ENCODE data around the gene CDA. TPM values are rescaled to one million over a fixed set of nuclear protein-coding genes. Genes with fewer than 3 reads are reported as not detected.

CDA gene
- total RNA-seq, 1 experiment from 2014 or later = 6.5 TPM

DNA sequence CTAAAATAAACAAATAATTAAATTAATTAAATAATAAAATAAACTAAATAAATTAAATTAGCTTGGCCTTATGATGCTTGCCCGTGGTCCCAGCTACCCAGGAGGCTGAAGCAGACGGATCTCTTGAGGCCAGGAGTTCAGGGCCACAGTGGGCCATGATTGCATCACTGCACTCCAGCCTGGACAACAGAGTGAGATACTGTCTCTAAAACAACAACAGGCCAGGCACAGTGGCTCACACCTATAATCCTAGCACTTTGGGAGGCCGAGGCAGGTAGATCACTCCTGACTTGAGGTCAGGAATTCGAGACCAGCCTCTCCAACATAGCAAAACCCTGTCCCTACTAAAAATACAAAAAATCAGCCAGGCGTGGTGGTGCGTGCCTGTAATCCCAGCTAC is 32.1 kb downstream of the CDA start:
- H3K23ac ChIP-seq (ENCODE audit: insufficient read length, low read depth, low read length) = no peak overlapping the region
- no peaks in the 10 kb centered on the region for H3K9me3 ChIP-seq (ENCODE audit: control insufficient read depth, low read depth, low read length)
- H2AK5ac ChIP-seq (ENCODE audit: insufficient read length, low read length) = no peak overlapping the region
- no peak overlapping the region for H3K56ac ChIP-seq (ENCODE audit: insufficient read length, low read depth, low read length)
- no peaks in the 10 kb centered on the region for H3K23me2 ChIP-seq (ENCODE audit: insufficient read length, low read depth, low read length, poor library complexity, severe bottlenecking)
- Mint-ChIP-seq H3K27ac (no peak overlapping the region), H3K27me3 (ENCODE audit: low read depth) (no peaks in the 10 kb centered on the region; the same call in 1 of the 2 replicates), H3K36me3 (ENCODE audit: insufficient read depth in 1 of 3, low read depth in 3 of 3) (no peaks in the 10 kb centered on the region), H3K4me3 (no peak overlapping the region), H3K4me1 (peaks cover 28% of the 10 kb centered on the region in 2 experiments), H3K9me3 (no peaks in the 10 kb centered on the region; a peak in 1 of 5 replicates)
- no peak overlapping the region for H2BK20ac ChIP-seq (ENCODE audit: low read depth, low read length, poor library complexity, severe bottlenecking)
- WGBS (ENCODE audit: extremely low coverage, insufficient read length, low lambda C conversion rate) = no CpG with 5 or more reads among the region's 6 CpGs
- no peaks in the 10 kb centered on the region for H3K79me1 ChIP-seq (ENCODE audit: insufficient read depth, low read depth, low read length, poor library complexity, severe bottlenecking)
- H4K8ac ChIP-seq (replicated peaks; ENCODE audit: insufficient read length, low read depth, low read length) = no peak overlapping the region
- no peak overlapping the region for H3K4ac ChIP-seq (ENCODE audit: low read depth, low read length)
- no peak overlapping the region for H3K4me2 ChIP-seq (ENCODE audit: insufficient read depth, insufficient read length, low read length)
- no peaks in the 10 kb centered on the region for H3K79me2 ChIP-seq (ENCODE audit: insufficient read depth, low read length)
- no peak overlapping the region for H4K5ac ChIP-seq (ENCODE audit: insufficient read length, low read depth, low read length)
- no peaks in the 10 kb centered on the region for H4K20me1 ChIP-seq (ENCODE audit: control insufficient read depth, insufficient read depth, insufficient read length)
- no peak overlapping the region for H3K14ac ChIP-seq (ENCODE audit: insufficient read depth, low read length)
- H3K4me1 ChIP-seq (ENCODE audit: insufficient read depth, low read length) = peaks cover 6% of the 10 kb centered on the region; the same call in 1 of the 2 replicates
- no peak overlapping the region for H4K91ac ChIP-seq (ENCODE audit: insufficient read length, low read depth, low read length)
- DNase-seq = no peak
- no peak overlapping the region for H2BK12ac ChIP-seq (ENCODE audit: insufficient read length, low read depth, low read length)
- H3K27me3 ChIP-seq (ENCODE audit: insufficient read depth, low read length) = no peaks in the 10 kb centered on the region
- H3K27ac ChIP-seq (ENCODE audit: insufficient read length, low read depth, low read length) = no peak overlapping the region
- no peak overlapping the region for H3T11ph ChIP-seq (ENCODE audit: low read length)
- no peak overlapping the region for H2BK5ac ChIP-seq (ENCODE audit: insufficient read length, low read length)
- TF ChIP-seq, protein P1, sequence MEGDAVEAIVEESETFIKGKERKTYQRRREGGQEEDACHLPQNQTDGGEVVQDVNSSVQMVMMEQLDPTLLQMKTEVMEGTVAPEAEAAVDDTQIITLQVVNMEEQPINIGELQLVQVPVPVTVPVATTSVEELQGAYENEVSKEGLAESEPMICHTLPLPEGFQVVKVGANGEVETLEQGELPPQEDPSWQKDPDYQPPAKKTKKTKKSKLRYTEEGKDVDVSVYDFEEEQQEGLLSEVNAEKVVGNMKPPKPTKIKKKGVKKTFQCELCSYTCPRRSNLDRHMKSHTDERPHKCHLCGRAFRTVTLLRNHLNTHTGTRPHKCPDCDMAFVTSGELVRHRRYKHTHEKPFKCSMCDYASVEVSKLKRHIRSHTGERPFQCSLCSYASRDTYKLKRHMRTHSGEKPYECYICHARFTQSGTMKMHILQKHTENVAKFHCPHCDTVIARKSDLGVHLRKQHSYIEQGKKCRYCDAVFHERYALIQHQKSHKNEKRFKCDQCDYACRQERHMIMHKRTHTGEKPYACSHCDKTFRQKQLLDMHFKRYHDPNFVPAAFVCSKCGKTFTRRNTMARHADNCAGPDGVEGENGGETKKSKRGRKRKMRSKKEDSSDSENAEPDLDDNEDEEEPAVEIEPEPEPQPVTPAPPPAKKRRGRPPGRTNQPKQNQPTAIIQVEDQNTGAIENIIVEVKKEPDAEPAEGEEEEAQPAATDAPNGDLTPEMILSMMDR (conservative IDR thresholded peaks at IDR 0.05) = no peak
- H3K18ac ChIP-seq (ENCODE audit: insufficient read length, low read depth, low read length) = no peak overlapping the region
- H3K9ac ChIP-seq (ENCODE audit: extremely low read depth, insufficient read length, low read length) = no peak overlapping the region
- H2BK15ac ChIP-seq (ENCODE audit: low read depth, low read length) = no peak overlapping the region
- no peak overlapping the region for H2AFZ ChIP-seq (ENCODE audit: low read length)
- H2BK120ac ChIP-seq (ENCODE audit: low read depth, low read length, poor library complexity, severe bottlenecking) = no peak overlapping the region

All from H9 (cell line).